HepG2 (cell line): ENCODE data around the gene EIF5B.

ENCODE experiments used
- CTCF ChIP-seq: sonication (generic); formaldehyde crosslinking; IDR thresholded peaks from 2 replicates; pipeline ENCODE4 v1.5.0; 2020; ENCODE audit warnings: mild to moderate bottlenecking, missing genetic modification reagents, moderate library complexity
- EZH2 ChIP-seq: conservative IDR thresholded peaks from 2 replicates; pipeline ENCODE4 v1.6.1; 2012; ENCODE audit warnings: mild to moderate bottlenecking, low read depth, low read length, moderate library complexity
- SUZ12 ChIP-seq: fragments of 150-350 bp; IDR thresholded peaks from 2 replicates; pipeline ENCODE4 v1.6.1; 2014; ENCODE audit warnings: low read depth, low read length

DNA sequence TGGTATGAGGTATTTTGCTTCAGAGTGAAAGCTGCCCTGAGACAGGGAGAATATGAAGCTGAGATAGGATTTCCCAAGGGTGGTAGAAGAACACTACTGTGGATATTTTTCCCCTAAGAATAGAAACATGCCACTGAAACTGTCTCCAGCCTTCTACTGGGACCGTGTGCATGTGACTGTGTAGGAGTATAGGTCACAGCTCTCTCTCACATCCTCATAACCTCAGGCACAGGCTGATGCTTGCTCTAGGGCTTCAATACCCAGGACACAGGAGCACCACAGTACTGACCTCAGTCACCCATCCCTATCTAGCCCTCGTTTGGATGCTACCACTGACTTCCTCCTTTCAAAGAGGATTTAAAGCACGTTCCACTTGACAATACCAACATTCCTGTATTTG lies 85.4 kb downstream of the EIF5B start:
- no peak for TF ChIP-seq SUZ12
- TF ChIP-seq CTCF (CRISPR knock-in tag) = no peak
- no peak for TF ChIP-seq EZH2
